Measurements from ENCODE around the gene MEMO1.
"Not testable (repeated sequence)": the region's sequence is repeated elsewhere in the genome, so short reads cannot be mapped to it uniquely, and the experiment has no call there.

MEMO1 gene

GRCh38 chr2:31863015-31863656 lies 147.7 kb downstream of the MEMO1 start:
- not testable (repeated sequence) for H3K4me3 ChIP-seq, H3K27ac ChIP-seq

GRCh38 chr2:31859959-31860358 lies 150.8 kb downstream of the MEMO1 start:
- H3K27ac ChIP-seq: no peak overlapping the region
- H3K4me3 ChIP-seq: no peak overlapping the region

- Histone ChIP-seq H3K27ac (no peak overlapping the region), H3K4me3 (no peak overlapping the region)
These were observed 157.3 kb downstream of the MEMO1 start for GRCh38 chr2:31853521-31853920.

- not testable (repeated sequence) for H3K4me3 ChIP-seq, H3K27ac ChIP-seq
These were observed 168.7 kb downstream of the MEMO1 start for GRCh38 chr2:31842150-31842549.

GRCh38 chr2:31835450-31835849 lies 175.4 kb downstream of the MEMO1 start:
- H3K27ac ChIP-seq: no peak overlapping the region
- no peak overlapping the region for H3K4me3 ChIP-seq

GRCh38 chr2:31832363-31832762 lies 178.4 kb downstream of the MEMO1 start:
- H3K4me3 ChIP-seq: no peak overlapping the region

GRCh38 chr2:31831585-31831984 lies 179.2 kb downstream of the MEMO1 start:
- Histone ChIP-seq H3K27ac (no peak overlapping the region), H3K4me3 (no peak overlapping the region)

More at GRCh38 chr2:31832363-31832762, 178.4 kb downstream of the MEMO1 start:
- H3K27ac ChIP-seq: no peak overlapping the region

GRCh38 chr2:31828891-31829290 lies 181.9 kb downstream of the MEMO1 start:
- no peak overlapping the region for H3K4me3 ChIP-seq
- no peak overlapping the region for H3K27ac ChIP-seq

GRCh38 chr2:31823558-31823957 lies 187.2 kb downstream of the MEMO1 start:
- Histone ChIP-seq H3K27ac (no peak overlapping the region), H3K4me3 (no peak overlapping the region)

- Histone ChIP-seq H3K4me3 (no peak overlapping the region), H3K27ac (no peak overlapping the region)
These were observed 188.2 kb downstream of the MEMO1 start for GRCh38 chr2:31822587-31822986.
